HG02571 (cell line): Measurements from ENCODE around the gene TNPO2.

Source experiments
- ATAC-seq: cut with Tn5 transposase; IDR thresholded peaks from one replicate; pipeline ENCODE4 v1.9.1; 2021; ENCODE audit warnings: mild to moderate bottlenecking, moderate library complexity; ENCODE audit not compliant: unreplicated experiment

TNPO2 gene

GRCh38 chr19:12723641-12724426 lies at the start of gene TNPO2:
Gene TNPO2 (minus strand): TSS chr19:12723932. CDS start chr19:12720977, 2,955 bp downstream.
- ATAC-seq = no peak

GRCh38 chr19:12772323-12772722 lies 48.6 kb upstream of the TNPO2 start:
- ATAC-seq = no peak

GRCh38 chr19:12770922-12771321 lies 47.2 kb upstream of the TNPO2 start:
- no peak for ATAC-seq

DNA sequence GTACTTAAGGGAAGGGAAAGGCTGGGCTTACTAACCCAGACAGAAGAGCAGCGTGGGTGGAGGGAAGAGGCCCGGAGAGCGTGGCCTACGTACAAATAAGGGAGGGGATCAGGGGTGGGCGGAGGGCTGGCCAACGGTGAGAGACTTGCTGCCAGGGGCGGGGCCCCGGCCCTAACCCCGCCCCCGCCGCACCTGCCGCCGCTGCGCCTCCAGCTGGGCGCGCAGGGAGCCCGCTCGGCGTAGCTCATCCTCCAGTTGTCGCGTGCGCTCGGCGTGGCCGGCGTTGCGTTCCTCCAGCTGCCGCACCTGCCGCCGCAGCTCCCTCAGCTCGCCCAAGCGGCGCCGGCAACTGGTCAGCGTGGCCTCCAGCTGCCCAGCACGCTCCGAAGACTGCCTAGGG lies 46.0 kb upstream of the TNPO2 start:
- no peak for ATAC-seq

GRCh38 chr19:12767666-12768065 lies 43.9 kb upstream of the TNPO2 start:
- ATAC-seq = no peak

DNA sequence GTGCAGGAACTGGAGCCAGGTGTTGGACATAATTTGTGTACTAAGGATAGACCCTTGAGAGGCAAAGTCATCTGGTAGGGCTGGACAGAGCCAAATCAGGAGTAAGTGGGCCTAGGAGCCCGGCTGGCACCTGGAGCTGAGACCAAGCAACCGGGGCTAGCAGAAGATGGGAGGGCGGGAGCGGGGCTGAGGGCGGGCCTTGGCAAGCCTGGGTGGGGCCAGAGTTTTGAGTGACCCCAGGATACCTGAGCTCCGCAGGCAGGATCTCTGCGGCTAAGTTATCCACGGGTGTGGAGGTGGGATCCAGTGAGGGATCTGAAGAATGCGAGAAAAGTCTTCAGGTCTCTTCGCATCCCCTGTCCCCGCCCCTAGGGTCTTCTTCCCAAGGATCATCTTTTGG lies 43.4 kb upstream of the TNPO2 start:
- no peak for ATAC-seq

DNA sequence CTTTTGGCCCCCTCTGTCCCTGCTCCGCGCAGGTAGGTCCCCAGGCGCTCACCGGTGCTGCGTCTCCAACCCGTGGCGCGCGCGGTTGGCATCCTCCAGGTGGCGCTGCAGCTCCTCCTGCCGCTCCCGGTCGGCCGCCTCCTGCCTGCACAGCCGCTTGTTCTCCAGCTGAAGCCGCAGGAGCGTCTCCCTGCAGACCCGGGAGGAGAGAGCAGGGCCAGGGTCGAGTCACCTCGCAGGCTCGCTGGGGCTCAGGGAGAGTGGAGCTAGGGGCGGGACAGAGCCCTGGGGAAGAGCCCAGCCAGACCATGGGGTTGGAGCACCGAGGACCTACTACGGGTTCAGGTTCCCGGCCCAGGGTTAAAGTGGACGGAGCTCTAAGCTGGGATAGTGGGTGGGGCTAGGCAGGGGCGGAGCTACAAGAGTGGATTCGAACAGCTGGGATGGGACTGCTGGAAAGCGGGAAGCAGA lies 42.4 kb upstream of the TNPO2 start:
- no peak for ATAC-seq

DNA sequence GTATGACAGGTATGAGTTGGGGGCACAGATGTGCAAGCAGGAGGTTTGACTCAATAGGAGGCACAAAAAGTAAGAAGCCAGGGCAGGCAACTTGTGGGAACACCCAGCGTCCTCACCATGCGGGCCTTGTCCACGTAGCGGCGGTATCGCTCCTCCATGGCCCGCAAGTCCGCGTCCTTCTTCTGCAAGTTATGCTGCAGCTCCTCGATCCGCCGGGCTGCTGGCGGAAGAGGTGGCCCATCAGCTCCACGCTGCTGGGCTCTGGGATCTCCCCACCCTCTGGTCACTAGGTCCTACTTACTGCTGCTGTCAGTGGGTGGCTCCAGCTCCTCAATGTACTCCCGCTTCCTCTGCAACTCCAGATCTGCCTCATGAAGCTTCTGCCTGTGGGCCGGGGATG lies 41.0 kb upstream of the TNPO2 start:
- ATAC-seq = no peak

GRCh38 chr19:12763100-12763499 lies 39.4 kb upstream of the TNPO2 start:
- ATAC-seq = no peak

- ATAC-seq = no peak
Measured at GRCh38 chr19:12759686-12760085, 36.0 kb upstream of the TNPO2 start.

DNA sequence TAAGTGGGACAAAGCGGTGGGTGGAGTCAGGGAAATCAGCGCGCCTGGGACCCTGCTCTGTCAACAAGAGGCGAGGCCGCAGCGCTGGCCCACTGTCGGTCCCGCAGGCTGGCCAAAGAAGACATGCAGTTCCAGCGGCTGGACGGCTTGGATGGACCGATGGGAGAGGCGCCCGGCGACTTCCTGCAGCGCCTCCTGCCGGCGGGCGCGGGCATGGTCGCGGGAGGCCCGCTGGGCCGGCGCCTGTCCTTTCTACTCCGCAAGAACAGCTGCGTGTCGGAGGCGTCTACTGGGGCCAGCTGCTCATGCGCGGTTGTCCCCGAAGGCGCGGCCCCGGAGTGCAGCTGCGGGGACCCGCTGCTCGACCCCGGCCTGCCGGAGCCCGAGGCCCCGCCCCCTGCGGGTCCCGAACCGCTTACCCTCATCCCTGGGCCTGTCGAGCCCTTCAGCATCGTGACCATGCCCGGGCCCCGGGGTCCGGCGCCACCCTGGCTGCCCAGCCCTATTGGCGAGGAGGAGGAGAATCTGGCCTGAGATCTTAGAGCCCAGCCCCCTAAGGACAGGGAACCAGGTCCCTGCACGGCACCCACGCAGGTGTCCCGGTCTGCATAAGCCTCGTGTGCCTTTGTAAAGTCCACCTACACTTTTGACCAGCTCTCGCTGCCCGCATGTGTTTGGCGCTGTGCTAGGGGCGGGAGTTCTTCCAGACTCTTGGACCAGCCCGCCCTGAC lies 34.0 kb upstream of the TNPO2 start:
- no peak for ATAC-seq

DNA sequence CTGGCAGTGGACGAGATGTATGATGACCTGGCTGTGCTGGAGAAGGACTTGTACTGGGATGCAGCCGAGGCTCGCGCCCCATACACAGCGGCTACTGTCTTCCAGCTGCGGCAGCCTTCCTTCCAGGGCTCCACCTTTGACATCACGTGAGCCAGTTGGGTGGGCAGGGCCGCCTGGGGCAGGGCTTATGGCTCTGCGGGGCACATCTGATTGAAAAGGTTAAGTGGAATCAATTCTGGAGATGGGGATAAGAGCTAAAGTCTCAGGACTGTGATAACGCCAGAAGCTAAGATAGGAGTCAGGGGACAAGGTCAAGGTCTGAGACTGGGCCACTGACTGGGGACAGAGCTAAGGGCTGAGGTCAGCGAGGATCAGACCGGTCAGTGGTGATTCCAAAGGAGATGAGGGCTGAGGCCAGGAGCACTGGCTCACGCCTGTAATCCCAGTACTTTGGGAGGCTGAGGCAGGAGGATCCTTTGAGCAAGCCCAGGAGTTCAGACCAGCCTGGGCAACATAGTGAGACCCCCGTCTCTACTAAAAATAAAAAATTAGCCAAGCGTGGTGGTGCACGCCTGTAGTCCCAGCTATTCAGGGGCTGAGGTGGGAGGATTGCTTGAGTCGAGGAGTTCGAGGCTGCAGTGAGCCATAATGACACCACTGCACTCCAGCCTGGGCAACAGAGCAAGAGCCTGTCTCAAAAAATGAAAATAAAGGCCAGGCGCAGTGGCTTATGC lies 32.6 kb upstream of the TNPO2 start:
- no peak for ATAC-seq

- ATAC-seq = no peak
Measured at GRCh38 chr19:12754465-12755196, 30.9 kb upstream of the TNPO2 start.

- no peak for ATAC-seq
Measured at GRCh38 chr19:12752056-12752781, 28.5 kb upstream of the TNPO2 start.

DNA sequence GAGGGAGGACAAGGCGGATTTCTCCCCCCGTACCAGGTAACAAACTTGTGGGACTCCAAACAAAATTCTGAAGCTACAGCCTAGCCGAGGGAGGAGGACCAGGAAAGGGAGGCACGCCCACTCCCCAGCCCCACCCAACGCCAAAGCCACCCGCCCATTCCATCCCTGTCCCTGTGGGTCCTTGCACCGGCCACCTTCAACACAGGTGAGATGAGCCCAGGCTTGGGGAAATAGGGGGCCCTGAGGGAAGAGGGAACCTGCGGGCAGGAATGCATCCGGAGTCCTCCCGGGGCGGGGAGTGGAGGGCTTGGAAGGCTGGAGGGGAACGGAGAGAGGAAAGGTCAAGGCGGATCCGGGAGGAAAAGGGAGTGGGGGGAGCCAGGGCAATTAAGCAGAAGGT lies 27.9 kb upstream of the TNPO2 start, which contains the start of gene BEST2:
TSS of gene BEST2 (plus strand) at position 157 of the 400 bp plus-strand sequence. CDS start 802 bp downstream, outside the sequence.
- no peak for ATAC-seq

DNA sequence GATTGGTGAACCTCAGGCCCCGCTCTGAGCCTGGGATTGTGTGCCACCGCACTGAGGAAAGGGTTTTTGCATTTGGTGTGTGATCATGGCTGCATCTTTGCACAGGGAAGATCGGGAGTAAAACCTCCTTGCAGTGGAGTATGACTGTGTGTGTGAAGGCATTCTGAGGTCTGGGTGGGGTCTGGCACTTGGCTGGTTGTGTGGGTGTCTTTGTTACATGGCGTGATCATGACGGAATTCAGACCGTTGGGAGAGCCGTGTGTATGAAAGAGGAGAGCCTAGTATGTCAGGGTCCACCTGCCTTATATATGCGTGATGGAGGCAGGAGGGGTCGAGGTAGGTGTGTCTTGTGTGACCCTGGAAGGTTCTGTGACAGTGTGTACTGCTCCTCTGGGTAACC lies 27.1 kb upstream of the TNPO2 start:
- no peak for ATAC-seq

DNA sequence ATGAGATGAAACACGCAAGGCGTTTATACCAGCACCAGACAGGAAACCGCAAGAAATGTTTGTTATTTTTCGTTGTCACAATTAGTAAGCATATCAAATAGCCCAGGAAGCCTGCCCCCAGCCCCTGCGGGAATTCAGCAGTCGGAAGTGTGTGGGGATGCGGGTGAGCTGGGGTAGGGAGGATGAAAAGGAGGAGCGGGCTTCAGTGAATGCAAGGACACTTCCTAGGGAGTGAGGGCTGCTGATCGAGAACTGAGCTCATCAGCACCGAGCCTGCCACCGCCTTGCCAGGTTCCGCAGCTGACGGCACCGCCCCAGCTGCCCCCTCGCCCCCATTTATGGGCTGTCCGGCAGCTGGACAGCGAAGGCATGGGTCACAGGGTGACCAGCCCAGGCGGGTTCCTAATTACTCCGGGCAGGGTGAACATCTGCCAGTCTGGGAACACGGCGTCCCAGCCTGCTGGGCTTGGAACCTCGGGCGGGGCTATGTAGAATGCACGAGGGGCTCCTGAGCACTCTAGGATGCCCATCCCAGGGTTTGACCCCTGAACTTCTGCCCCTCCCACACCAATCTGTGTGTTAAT lies 26.3 kb upstream of the TNPO2 start:
- ATAC-seq = no peak

- no peak for ATAC-seq
Measured at GRCh38 chr19:12748489-12748888, 24.8 kb upstream of the TNPO2 start.

- ATAC-seq = no peak
Measured at GRCh38 chr19:12745166-12745897, 21.6 kb upstream of the TNPO2 start.
